ENCODE data around the gene PPIP5K2.
"Not testable (repeated sequence)": the region's sequence is repeated elsewhere in the genome, so short reads cannot be mapped to it uniquely, and the experiment has no call there.

Gene PPIP5K2

DNA sequence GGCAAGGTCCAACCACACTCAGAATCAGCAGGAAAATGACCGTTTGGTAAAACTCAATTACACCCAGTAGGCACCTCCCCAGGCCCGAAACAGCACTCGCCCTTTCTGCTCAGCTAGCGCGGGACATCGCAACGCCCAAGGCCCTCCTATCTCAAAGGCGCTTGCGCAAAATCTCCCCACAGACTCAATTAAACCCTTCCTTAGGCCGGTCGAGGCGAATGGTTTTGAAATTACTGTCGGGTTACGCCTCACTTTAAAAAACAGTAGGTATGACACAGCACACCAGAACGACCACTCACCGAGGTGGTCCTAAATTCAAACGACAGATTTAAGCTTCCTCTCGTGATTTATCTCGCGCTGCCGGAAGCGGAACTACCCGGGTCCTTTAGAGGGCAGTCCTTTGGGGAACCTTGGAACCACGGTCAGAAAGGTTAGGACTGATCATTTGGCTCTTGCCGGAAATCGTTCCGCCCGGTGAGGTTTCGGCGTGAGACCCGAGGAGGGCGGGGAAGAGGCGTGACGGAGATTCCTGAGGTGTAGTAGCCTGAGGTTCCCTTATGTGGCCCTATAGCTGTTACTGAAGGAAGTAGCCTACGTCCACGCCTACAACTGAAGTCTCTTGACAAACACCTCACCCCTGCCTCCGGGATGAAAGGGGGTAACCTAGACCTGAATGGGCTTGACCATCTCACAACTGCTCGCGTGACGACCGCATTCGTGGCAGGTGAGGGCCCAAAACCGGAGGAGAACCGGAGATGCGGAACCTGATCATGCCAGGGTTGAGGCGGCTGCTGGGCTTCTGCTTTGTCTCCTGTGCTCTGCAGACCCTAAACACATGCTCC is at the start of gene PPIP5K2, which contains the start of gene GIN1:
TSS of gene PPIP5K2 (plus strand) at position 537 of the 842 bp plus-strand sequence. CDS start 9,289 bp downstream, outside the sequence.
TSS of gene GIN1 (minus strand) at position 374 of the 842 bp plus-strand sequence. CDS start 11,431 bp downstream, outside the sequence.
- peak; percentile 94 to 95 for DNase-seq (ENCODE audit: low read depth in 1 of 2, low spot score in 1 of 2)

DNA sequence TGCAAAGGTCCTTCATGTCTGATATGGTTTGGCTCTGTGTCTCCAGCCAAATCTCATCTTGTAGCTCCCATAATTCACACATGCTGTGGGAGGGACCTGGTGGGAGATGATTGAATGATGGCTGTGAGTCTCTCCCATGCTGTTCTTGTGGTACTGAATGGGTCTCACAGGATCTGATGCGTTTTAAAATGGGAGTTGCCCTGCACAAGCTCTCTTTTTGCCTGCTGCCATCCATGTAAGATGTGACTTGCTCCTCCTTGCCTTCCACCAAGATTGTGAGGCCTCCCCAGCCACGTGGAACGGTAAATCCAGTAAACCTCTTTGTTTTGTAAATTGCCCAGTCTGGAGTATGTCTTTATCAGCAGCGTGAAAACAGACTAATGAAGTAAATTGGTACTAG is 46.6 kb upstream of the PPIP5K2 start:
- DNase-seq (ENCODE audit: low read depth in 1 of 2, low spot score in 1 of 2), result not testable (repeated sequence)

DNA sequence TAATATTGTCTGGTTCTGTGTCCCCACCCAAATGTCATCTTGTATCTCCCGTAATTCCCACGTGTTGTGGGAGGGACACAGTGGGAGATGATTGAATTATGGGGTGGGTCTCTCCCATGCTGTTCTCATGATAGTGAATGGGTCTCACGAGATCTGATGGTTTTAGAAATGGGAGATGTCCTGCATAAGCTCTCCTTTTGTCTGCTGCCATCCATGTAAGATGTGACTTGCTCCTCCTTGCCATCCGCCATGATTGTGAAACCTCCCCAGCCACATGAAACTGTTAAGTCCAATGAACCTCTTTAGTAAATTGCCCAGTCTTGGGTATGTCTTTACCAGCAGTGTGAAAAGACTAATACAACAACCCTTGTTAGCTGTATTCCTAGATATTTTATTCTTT is 44.7 kb upstream of the PPIP5K2 start:
- DNase-seq (ENCODE audit: low read depth in 1 of 2, low spot score in 1 of 2), result no peak

DNA sequence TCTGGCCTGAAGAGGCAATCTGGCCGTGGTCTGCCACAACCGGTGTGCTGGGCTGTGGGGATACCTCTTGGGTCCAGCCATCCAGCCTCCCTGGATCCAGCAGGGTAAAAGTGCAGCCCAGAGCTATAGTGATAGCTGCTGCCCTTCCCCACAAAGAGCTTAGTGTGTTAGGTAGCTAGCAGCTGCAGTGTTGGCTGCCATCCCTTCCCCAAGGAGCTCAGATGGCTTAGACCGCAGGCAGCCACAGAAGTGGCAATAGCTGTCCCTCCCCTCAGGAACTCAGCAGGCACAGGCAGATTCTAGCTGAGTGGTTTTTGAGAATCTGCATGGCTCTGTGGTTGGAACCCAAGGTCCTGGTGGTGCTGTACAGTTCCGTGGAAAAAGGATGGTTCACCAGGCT is 40.3 kb upstream of the PPIP5K2 start:
- DNase-seq (ENCODE audit: low read depth in 1 of 2, low spot score in 1 of 2), result no peak

DNA sequence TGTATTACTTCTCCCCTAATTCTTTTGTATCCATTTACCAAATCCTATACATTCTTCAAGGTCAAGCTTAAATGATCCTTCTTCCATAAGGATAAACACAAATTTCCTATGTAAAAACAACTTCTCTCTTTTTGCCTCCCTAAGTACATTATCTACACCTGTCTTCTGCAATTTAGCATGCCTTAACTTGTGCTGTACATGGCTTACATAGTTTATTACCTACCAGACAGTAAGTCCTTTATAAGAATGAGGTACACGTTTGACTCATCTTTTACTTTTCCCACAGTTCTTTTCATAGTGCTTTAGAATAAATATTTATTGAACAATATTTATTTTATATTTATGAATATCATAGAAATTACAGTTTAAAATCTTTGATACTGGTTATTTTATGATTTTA is 33.6 kb upstream of the PPIP5K2 start:
- no peak for DNase-seq (ENCODE audit: low read depth in 1 of 2, low spot score in 1 of 2)

DNA sequence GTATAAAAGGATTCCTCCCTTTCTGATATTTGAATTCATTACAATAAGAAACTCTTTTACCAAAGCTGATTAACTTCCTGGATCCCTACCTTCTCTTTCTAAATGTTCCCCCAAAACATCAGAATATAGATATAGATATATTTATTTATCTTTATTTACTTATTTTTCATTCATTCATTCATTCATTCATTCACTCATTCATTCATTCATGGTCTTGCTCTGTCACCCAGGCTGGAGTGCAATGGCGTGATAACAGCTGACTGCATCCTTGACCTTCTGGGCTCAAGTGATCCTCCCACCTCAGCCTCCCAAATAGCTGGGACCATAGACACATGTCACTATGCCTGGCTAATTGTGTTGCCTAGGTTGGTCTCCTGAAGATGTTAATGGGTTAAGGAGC is 30.8 kb upstream of the PPIP5K2 start:
- no peak for DNase-seq (ENCODE audit: low read depth in 1 of 2, low spot score in 1 of 2)

DNA sequence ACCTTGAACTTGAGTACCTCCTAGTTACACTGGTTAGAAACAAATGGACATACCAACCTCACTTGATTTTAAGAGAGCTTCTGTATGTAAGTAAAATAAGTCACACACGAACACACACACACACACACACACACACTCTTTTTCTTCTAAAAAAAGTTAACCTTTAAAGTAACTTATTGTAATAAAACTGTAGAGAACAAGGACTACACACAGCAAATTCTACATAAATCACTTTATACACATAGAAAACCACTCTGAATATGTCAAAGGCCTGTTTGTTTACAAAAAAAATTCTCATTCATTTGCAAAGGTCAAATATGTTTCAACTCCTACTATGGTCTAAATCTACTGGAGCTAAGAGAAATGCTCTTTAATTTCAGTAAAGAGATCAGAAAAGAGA is 29.3 kb upstream of the PPIP5K2 start:
- DNase-seq (ENCODE audit: low read depth in 1 of 2, low spot score in 1 of 2), result no peak

DNA sequence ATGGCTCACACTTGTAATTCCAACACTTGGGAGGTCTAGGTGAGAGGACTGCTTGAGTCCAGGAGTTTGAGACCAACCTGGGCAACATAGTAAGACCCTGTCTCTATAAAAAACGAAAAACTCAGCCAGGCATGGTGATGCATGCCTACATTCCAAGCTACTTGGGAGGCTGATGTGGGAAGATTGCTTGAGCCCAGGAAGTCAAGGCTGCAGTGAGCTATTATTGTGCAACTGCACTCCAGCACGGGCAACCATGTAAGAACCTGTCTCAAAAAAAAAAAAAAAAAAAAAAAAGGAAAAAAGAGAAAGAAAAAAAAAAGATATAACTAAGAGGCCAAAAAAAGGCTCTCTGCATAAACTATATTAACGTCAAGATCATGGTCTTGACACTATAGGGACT is 27.4 kb upstream of the PPIP5K2 start:
- no peak for DNase-seq (ENCODE audit: low read depth in 1 of 2, low spot score in 1 of 2)

DNA sequence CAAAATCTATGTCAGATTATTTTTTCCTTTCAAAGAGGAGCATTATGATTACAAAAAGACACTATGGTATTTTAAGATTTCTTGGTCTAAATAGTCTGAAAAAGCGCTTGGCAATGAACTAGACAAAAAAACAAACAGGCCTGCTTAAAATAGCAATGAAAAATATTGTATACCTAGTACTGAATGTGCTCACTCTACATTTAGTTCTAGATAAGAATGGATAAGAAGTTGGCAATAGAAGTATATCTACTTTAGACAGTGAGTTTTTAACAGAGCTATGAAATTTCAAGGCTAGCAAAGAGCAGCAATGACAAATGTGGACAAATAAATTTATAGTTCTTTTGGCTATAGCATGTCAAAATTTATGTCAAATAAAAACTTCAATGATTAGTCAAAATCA is 26.4 kb upstream of the PPIP5K2 start:
- no peak for DNase-seq (ENCODE audit: low read depth in 1 of 2, low spot score in 1 of 2)

DNA sequence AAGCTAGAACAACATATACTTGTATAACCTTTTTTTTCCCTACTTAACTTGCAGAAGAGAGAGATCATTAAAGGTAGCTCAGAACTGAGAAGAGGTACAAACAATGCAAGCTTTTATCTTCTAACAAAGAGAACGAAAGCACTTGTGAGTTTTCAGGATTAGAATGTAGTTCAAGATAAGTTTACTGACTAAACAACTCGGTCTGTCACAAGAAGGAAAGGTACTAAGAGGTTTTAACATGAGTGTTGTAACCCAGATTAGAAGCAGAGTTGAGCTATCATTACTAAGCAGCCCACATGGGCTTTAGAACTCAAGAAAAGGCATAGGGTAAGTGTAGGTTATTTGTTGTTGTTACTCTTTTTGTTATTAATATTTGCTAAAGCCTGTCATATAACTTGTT is 25.4 kb upstream of the PPIP5K2 start:
- DNase-seq (ENCODE audit: low read depth in 1 of 2, low spot score in 1 of 2), result no peak

DNA sequence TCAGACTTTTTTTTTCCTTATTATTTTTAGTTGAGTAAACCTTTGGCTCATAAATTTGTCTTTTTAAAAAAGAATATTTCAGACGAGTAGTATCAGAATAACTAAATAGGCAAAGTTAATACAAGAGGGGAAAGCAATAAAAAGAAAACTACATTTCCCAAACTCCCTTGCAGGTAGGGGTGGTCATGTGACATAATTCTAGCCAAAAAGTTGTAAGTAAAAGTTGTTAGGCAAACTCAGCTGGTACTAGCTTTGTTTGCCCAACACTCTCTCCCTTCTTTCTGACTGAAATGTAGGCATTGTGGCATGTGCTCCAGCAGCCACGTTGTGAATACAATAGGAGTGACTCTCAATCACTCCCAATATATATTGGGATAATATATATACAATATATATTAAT is 21.1 kb upstream of the PPIP5K2 start:
- no peak for DNase-seq (ENCODE audit: low read depth in 1 of 2, low spot score in 1 of 2)

DNA sequence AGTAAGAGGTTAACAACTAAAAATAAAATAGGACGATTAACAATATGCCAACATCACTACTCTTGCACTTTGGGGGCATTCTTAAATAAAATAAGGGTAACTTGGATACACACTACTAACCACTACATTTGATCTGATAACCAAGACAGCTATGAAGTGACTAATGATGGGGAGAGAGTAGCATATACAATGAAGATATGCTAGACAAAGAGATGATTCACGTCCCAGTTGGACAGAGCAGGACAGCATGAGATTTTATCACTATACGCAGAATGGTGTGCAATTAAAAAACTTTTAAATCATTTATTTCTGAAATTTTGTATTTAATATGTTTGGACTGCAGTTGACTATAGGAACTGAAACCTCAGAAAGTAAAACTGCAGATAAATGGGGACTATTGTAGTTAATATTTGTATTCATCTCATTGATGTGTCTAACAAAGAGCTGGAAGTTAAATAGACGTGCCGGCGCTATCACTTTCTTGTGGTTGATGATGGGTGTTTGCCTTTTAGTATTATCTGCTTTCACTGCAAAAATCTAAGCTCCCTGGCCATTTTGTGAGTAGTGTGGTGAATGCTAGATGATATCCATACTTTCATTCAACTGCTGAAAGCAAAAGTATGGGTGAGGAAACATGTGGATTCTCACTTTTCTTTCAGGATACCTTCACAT is 18.9 kb upstream of the PPIP5K2 start:
- DNase-seq (ENCODE audit: low read depth in 1 of 2, low spot score in 1 of 2), result no peak

DNA sequence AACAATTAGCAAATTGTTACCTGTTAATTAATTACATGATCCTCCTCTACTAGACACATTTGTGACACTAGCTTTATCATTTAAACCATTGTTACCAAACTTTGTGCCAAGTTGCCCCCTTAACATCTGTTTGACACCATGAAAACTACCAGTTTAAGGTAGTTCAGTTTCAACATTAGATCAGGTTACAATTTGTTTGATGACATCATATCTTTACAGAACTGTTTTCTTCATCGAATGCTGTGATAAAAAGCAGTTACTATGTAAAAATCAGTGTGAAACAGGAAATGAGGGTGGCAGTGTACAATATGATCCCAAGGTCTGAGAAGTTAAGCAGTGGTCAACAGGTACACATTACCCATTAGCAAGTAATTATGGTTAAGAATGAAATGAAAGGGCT is 17.9 kb upstream of the PPIP5K2 start:
- no peak for DNase-seq (ENCODE audit: low read depth in 1 of 2, low spot score in 1 of 2)

DNA sequence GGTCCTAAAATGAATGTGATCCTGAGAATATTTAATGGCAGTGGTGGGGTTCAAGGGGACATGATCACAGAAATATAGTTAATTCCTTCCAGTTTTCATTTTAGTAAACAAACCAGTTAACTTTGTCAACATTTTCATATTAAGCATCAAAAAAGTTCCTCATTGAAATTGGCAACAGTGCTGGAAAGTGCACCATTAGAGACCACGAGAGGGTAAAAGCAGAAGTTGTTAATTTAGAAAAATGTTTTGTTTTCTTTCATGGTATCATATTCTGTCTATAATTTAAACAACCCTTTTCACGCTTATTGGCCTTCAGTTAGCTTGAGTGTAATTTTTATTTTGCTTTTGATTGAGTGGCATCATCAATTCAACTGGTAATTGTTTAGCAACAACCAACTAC is 12.0 kb upstream of the PPIP5K2 start:
- DNase-seq (ENCODE audit: low read depth in 1 of 2, low spot score in 1 of 2), result no peak

DNA sequence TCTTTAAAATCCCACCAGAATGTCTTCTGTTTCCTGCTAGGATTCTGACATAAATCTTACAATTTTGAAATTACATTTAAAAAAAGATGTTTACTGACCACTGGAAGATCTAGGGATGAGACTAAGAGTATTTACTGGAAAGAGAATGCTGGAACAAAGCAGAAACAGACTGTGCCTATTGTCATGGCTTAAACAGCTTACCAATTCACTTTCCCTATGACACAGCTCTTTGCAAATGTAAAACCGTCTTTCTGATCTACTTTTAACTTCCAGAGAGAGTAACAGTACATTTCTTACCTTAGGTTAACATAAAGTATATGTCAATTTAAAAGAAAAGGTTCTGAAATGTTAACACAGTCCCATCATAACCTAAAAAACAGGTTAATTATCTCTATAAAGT is 10.8 kb upstream of the PPIP5K2 start:
- DNase-seq (ENCODE audit: low read depth in 1 of 2, low spot score in 1 of 2), result no peak

DNA sequence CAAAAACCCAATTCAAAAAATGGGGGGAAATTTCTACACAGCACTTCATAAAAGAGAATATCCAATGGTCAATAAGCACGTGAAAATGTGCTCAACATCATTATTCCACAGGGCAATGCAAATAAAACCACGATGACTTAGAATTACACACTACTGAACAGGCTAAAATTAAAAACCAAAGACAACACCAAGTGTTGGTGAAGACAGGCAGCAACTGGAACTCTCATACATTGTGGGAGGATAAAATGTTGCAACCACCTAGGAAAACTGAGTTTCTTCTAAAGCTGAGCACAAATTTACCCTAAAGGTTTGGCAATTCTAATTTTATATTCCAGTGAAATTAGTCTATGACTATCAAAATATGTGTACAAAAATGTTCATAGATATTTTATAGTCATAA is 9.7 kb upstream of the PPIP5K2 start:
- DNase-seq (ENCODE audit: low read depth in 1 of 2, low spot score in 1 of 2), result no peak

DNA sequence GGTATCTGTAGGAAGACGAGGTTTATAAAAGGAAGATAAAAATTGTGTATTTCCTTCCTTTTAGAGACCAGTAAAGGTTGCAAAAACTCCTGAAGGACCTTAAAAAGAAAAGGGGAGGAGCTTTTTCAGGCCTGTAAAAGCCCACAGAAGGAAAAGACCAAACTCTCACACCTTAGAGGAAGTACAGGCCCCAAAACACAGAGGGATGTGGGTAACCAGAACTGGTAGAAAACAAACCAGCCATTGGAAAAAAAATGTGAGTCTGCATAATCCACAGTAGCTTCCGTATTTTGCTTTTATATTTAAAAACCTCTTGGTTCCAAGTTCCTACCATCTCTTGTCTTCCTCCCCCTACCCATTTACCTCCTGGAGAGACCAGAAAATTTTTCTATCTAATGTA is 8.6 kb upstream of the PPIP5K2 start:
- DNase-seq (ENCODE audit: low read depth in 1 of 2, low spot score in 1 of 2), result no peak

DNA sequence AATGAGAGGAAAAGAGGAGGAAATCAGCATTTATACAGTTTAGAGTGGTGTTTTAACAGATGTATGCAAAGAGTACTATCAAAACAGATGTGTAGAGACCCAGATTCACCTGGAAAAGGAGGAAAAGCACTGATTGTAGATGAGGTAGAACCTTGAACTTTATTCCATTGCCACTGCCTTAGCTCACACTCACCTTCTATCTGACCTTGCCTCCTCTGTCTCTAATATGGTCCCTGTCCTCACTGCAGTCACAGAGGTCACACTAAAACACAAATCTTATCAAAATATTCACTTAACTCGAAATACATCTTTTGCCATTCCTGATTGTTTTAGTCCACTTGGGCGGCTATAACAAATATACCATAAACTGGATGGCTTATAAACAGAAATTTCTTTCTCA is 7.2 kb upstream of the PPIP5K2 start:
- no peak for DNase-seq (ENCODE audit: low read depth in 1 of 2, low spot score in 1 of 2)

DNA sequence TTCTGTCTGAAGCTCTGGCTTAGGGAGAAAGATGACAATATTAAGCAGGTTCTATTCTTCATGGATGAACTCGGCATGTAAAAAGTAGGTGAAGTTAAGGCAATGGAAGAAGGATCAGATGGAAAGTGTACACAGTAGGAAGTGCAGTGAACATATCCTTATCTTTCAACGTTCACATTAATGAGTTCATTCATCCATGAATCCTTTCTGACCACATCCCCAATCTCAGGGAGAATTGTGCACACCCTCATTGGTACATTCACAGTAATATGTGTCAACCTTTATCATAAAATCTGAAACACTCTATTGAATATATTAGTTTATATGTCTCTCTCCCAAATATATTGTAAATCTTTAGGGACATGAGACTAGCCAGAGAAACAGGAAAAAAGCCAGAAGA is 5.7 kb upstream of the PPIP5K2 start:
- DNase-seq (ENCODE audit: low read depth in 1 of 2, low spot score in 1 of 2), result no peak

DNA sequence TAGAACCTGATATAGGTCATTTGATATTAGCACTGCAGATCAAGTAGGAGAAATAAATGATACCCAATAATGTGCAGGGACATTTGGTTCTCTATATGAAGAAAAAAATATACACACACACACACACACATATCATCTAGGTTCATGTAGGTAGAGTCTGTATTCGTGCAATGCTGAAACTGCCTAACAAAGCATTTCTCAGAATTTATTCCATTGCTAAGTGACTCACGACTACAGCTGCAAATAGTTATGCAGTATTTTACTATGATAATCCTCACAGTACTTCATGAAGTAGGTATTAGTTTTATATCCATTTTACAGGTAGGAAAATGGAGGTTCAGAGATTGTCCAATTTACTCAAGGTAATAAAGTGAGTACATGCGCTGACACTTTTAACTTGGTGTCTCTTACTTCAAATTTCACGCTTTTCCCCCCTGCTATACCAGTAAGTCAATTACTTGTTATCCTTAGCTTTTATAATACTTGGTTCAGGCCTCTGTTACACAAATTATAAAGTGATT is 2.6 kb upstream of the PPIP5K2 start:
- no peak for DNase-seq (ENCODE audit: low read depth in 1 of 2, low spot score in 1 of 2)

DNA sequence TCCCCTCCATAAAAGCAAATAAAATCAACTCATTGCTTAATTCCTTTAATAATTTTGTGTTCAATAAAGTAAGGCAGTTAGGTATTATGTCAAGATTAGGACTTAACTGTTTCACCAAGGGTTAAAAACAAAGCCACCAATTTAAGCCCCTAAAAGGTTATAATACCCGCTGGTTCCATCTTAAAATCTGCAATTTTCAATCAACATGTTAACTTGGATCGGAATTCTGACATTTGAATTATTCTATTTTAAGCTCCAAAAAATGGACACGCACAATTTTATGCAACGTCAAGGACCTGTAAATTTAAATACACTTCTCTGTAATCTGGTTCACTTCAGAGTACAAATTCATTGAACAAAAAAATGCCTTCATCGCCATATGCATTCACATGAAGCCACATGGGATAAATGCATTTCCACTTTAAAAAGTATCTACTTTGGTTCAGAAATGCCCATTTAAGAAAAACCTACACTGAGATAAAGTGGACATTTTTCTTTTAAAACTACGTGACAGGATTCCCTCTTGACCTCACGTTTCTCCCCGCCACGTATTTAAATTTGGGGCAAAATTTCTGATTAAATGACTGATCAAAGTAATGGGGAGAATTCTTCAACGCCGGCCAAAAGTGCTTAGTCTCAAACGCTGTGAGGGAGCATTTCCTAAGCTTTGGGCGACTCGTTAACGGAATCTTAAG is 884 bp upstream of the PPIP5K2 start:
- no peak for DNase-seq (ENCODE audit: low read depth in 1 of 2, low spot score in 1 of 2)
